Endothelial cell of umbilical vein (primary cell): ENCODE data around the gene FBLN2. TPM values are rescaled to one million over a fixed set of nuclear protein-coding genes. Genes with fewer than 3 reads are reported as not detected.

Experiments used
- BruUV-seq: library from RNA; stranded (reverse); fragments of 400-500 nt; replicated peaks from 2 replicates; lab custom pipeline; 2021; lab: Mats Ljungman, UMichigan
- CTCF ChIA-PET: fragments of 300-600, 350-600 bp; sonication (Branson Sonifier 250); formaldehyde crosslinking; loops from one replicate; lab custom pipeline; 2021; ENCODE audit warnings: antibody characterized with exemption, inconsistent platforms; lab: Charles Lee
- POLR2A ChIA-PET: fragments of 300-600, 350-600 bp; sonication (Branson Sonifier 250); formaldehyde crosslinking; loops from one replicate; lab custom pipeline; 2021; ENCODE audit warnings: antibody characterized with exemption, inconsistent platforms; lab: Charles Lee
- DNase-seq: peaks from one replicate; pipeline ENCODE4 v3.0.0-alpha.2; 2011; ENCODE audit warnings: low read depth, low spot score
- FAIRE-seq: peaks from 2 replicates; lab custom pipeline; 2011; peaks lifted over from hg19 to GRCh38; lab: Jason Lieb, UNC
- H2AFZ ChIP-seq: 2 replicates; pipeline ENCODE4 v1.6.0; 2012; ENCODE audit warnings: low read depth, low read length, control low read depth, inconsistent platforms
- H3K27ac ChIP-seq: 2 replicates; pipeline ENCODE4 v1.5.1; 2011; ENCODE audit warnings: low read depth, mild to moderate bottlenecking, control low read depth, low read length, moderate library complexity; ENCODE audit not compliant: insufficient read depth
- H3K27me3 ChIP-seq, 2 experiments: 2 replicates each; pipeline versions ENCODE4 v1.6.0 to v1.6.1; 2011; ENCODE audit warnings: low read length in 2 of 2, mixed read lengths in 1 of 2; ENCODE audit not compliant: control insufficient read depth in 2 of 2, insufficient read depth in 2 of 2
- H3K36me3 ChIP-seq, 2 experiments: 2 replicates in 1 of 2; 3 replicates in 1 of 2; pipeline ENCODE4 v1.5.1; 2011; ENCODE audit warnings: low read length in 2 of 2, mild to moderate bottlenecking in 1 of 2, moderate library complexity in 1 of 2; ENCODE audit not compliant: control insufficient read depth in 2 of 2, insufficient read depth in 2 of 2; ENCODE audit errors: extremely low read depth in 1 of 2
- H3K4me1 ChIP-seq: 3 replicates; pipeline ENCODE4 v1.5.1; 2011; ENCODE audit warnings: mild to moderate bottlenecking, low read length; ENCODE audit not compliant: control insufficient read depth, insufficient read depth; ENCODE audit errors: extremely low read depth
- H3K4me2 ChIP-seq: 2 replicates; pipeline ENCODE4 v1.6.1; 2011; ENCODE audit warnings: low read length, control low read depth, mixed read lengths; ENCODE audit not compliant: insufficient read depth
- H3K4me3 ChIP-seq, 3 experiments: fragments of 200-600 bp in 1 of 3; sonication (generic), shearing (Covaris generic) in 1 of 3; replicated peaks in 1 of 3; 2 replicates each; pipeline ENCODE4 v1.5.1; 2011 to 2016; ENCODE audit warnings: control low read depth in 3 of 3, low read length in 3 of 3, mild to moderate bottlenecking in 2 of 3, inconsistent platforms in 1 of 3, low read depth in 1 of 3, moderate library complexity in 1 of 3; ENCODE audit not compliant: insufficient read depth in 1 of 3
- H3K79me2 ChIP-seq: 2 replicates; pipeline ENCODE4 v1.6.0; 2012; ENCODE audit warnings: low read length, inconsistent platforms; ENCODE audit not compliant: control insufficient read depth, insufficient read depth
- H3K9ac ChIP-seq: replicated peaks from 2 replicates; pipeline ENCODE3; 2011; ENCODE audit warnings: low read length, control low read depth; ENCODE audit not compliant: insufficient read depth; ENCODE audit errors: extremely low read depth
- H3K9me1 ChIP-seq: replicated peaks from 3 replicates; pipeline ENCODE4 v1.6.0; 2011; ENCODE audit warnings: mild to moderate bottlenecking, low read length; ENCODE audit not compliant: control insufficient read depth, insufficient read depth; ENCODE audit errors: extremely low read depth
- H3K9me3 ChIP-seq: replicated peaks from 2 replicates; pipeline ENCODE4 v1.5.1; 2012; ENCODE audit warnings: low read length, inconsistent platforms; ENCODE audit not compliant: control insufficient read depth, insufficient read depth
- H4K20me1 ChIP-seq: replicated peaks from 2 replicates; pipeline ENCODE3; 2011; ENCODE audit warnings: mild to moderate bottlenecking, low read length; ENCODE audit not compliant: control insufficient read depth, insufficient read depth; ENCODE audit errors: extremely low read depth
- EZH2 ChIP-seq: IDR thresholded peaks from 2 replicates; pipeline ENCODE4 v1.6.1; 2012; ENCODE audit warnings: borderline replicate concordance, low read depth, mild to moderate bottlenecking, moderate library complexity, low read length, inconsistent platforms; ENCODE audit not compliant: severe bottlenecking
- JUN ChIP-seq: IDR thresholded peaks from 2 replicates; pipeline ENCODE4 v1.6.1; 2011; ENCODE audit warnings: borderline replicate concordance, low read depth; ENCODE audit not compliant: insufficient read length, insufficient read depth
- POLR2A ChIP-seq: IDR thresholded peaks from 2 replicates; pipeline ENCODE4 v1.6.1; 2012; ENCODE audit warnings: low read depth, mild to moderate bottlenecking, control low read depth, low read length
- POLR2AphosphoS5 ChIP-seq: IDR thresholded peaks from 2 replicates; pipeline ENCODE4 v1.6.1; 2012; ENCODE audit warnings: low read depth, mild to moderate bottlenecking, control low read depth, low read length, moderate library complexity; ENCODE audit not compliant: insufficient read depth
- dilution Hi-C: fragments of 300-500 bp; cut with MboI; formaldehyde crosslinking; loops from one replicate; pipeline ENCODE4 v1.15.0; 2019; ENCODE audit warnings: low sequenced_read_pairs; ENCODE audit not compliant: extremely low pct_ligation_motif_present
- intact Hi-C: fragments of 100-400 bp; cut with micrococcal nuclease; formaldehyde crosslinking; loops from one replicate; pipeline ENCODE4 v1.10.0; 2022
- polyA plus RNA-seq, 4 experiments: library from polyadenylated mRNA; depleted of rRNA in 3 of 4; stranded (reverse) in 3 of 4; unstranded in 1 of 4; fragments of >200 nt; gene quantifications; 2 replicates each; pipeline versions ENCODE4 v1.2.1 to v1.2.3, GENCODE V29; 2011 to 2012; ENCODE audit warnings: missing spikeins in 1 of 4
- total RNA-seq: library from RNA; stranded (reverse); gene quantifications from 2 replicates; pipeline ENCODE4 v1.2.3, GENCODE V29; 2021

The FBLN2 gene
- total and polyA plus RNA-seq, 2 donors (not counting 3 experiments of a cell fraction or from before 2014, with no cell fraction given), result 1.4 to 1.9 TPM

- FAIRE-seq (no peak), DNase-seq (no peak)
- no peaks in the 10 kb centered on the region for H4K20me1 ChIP-seq
- peaks cover 3 to 4% of the 10 kb centered on the region in 2 experiments for H3K27me3 ChIP-seq
- no peak overlapping the region for H3K4me3 ChIP-seq
- dilution Hi-C loops, result no loop called here
- ChIA-PET CTCF (interaction anchor here (1.4 to 13.8 kb wide), 3 partner anchors 11 to 553 kb away, joined by 7 to 746 read pairs (median 14); no protein-coding TSS in a partner anchor), POLR2A (interaction anchor here (1.1 kb wide), 1 partner anchor 148 kb away, joined by 4 read pairs; no protein-coding TSS in a partner anchor)
- no peaks in the 10 kb centered on the region for H3K36me3 ChIP-seq
- no peaks in the 10 kb centered on the region for H3K9me1 ChIP-seq
- no peak overlapping the region for H3K9ac ChIP-seq
- BruUV-seq, result no TSS peak
- no peak overlapping the region for H2AFZ ChIP-seq
- no peaks in the 10 kb centered on the region for H3K79me2 ChIP-seq
- intact Hi-C loops, result no loop called here
- no peaks in the 10 kb centered on the region for H3K9me3 ChIP-seq
- no peak for TF ChIP-seq JUN
- TF ChIP-seq POLR2AphosphoS5, result no peak
- no peak for TF ChIP-seq EZH2
- no peak for TF ChIP-seq POLR2A
- H3K4me1 ChIP-seq, result no peaks in the 10 kb centered on the region
- H3K4me2 ChIP-seq, result no peak overlapping the region
- H3K27ac ChIP-seq, result no peak overlapping the region
Observed at GRCh38 chr3:13644341-13645117, 95.6 kb downstream of the FBLN2 start.

GRCh38 chr3:13645801-13646637 is 97.1 kb downstream of the FBLN2 start:
- DNase-seq (no peak), FAIRE-seq (no peak)
- H3K27ac ChIP-seq, result no peak overlapping the region
- H3K36me3 ChIP-seq, result no peaks in the 10 kb centered on the region
- ChIA-PET POLR2A (no interaction called here), CTCF (interaction anchor here (0.6 to 13.8 kb wide), 6 partner anchors 10 to 554 kb away, joined by 3 to 746 read pairs (median 6); no protein-coding TSS in a partner anchor)
- H3K4me2 ChIP-seq, result no peak overlapping the region
- H3K9me1 ChIP-seq, result no peaks in the 10 kb centered on the region
- no peak overlapping the region for H3K9ac ChIP-seq
- no peak overlapping the region for H3K4me3 ChIP-seq
- H4K20me1 ChIP-seq, result no peaks in the 10 kb centered on the region
- no peak for TF ChIP-seq EZH2
- peaks cover 3 to 4% of the 10 kb centered on the region in 2 experiments for H3K27me3 ChIP-seq
- H2AFZ ChIP-seq, result no peak overlapping the region
- no peaks in the 10 kb centered on the region for H3K4me1 ChIP-seq
- no peaks in the 10 kb centered on the region for H3K9me3 ChIP-seq
- BruUV-seq, result no TSS peak
- dilution Hi-C loops, result no loop called here
- intact Hi-C loops, result no loop called here
- no peaks in the 10 kb centered on the region for H3K79me2 ChIP-seq
